GM18909 (cell line): Measurements from ENCODE around the gene CXXC5.

Source experiments
- ATAC-seq: cut with Tn5 transposase; IDR thresholded peaks from one replicate; pipeline ENCODE4 v1.9.1; 2021; ENCODE audit warnings: mild to moderate bottlenecking; ENCODE audit not compliant: unreplicated experiment, poor library complexity

The CXXC5 gene

GRCh38 chr5:139663207-139664085, 15.3 kb downstream of the CXXC5 start:
- ATAC-seq = no peak

GRCh38 chr5:139664086-139664693, 16.0 kb downstream of the CXXC5 start:
- peak; percentile 43 for ATAC-seq

GRCh38 chr5:139664727-139665351, 16.7 kb downstream of the CXXC5 start:
- no peak for ATAC-seq

GRCh38 chr5:139665626-139666025, 17.5 kb downstream of the CXXC5 start:
- no peak for ATAC-seq

- ATAC-seq = no peak
Measured at GRCh38 chr5:139666551-139666950, 18.4 kb downstream of the CXXC5 start.

- ATAC-seq = no peak
Measured at GRCh38 chr5:139667001-139667729, 19.0 kb downstream of the CXXC5 start.

- ATAC-seq = no peak
Measured at GRCh38 chr5:139667730-139668063, 19.5 kb downstream of the CXXC5 start.

- ATAC-seq = no peak
Measured at GRCh38 chr5:139668064-139668880, 20.1 kb downstream of the CXXC5 start.

- no peak for ATAC-seq
Measured at GRCh38 chr5:139668924-139669661, 20.9 kb downstream of the CXXC5 start.

GRCh38 chr5:139669662-139670368, 21.7 kb downstream of the CXXC5 start:
- no peak for ATAC-seq

- peak; percentile 66 for ATAC-seq
Measured at GRCh38 chr5:139670369-139671095, 22.4 kb downstream of the CXXC5 start.

GRCh38 chr5:139671096-139671841, 23.1 kb downstream of the CXXC5 start:
- no peak for ATAC-seq

- no peak for ATAC-seq
Measured at GRCh38 chr5:139675213-139675612, 27.1 kb downstream of the CXXC5 start.

GRCh38 chr5:139675825-139676224, 27.7 kb downstream of the CXXC5 start:
- no peak for ATAC-seq

- no peak for ATAC-seq
Measured at GRCh38 chr5:139676406-139676805, 28.3 kb downstream of the CXXC5 start.

GRCh38 chr5:139676951-139677735, 29.0 kb downstream of the CXXC5 start:
- no peak for ATAC-seq
